NT2/D1 (cell line): Measurements from ENCODE around the gene TMED5.
"Not testable (repeated sequence)": the region's sequence is repeated elsewhere in the genome, so short reads cannot be mapped to it uniquely, and the experiment has no call there.

Experiments used
- DNase-seq: peaks from one replicate; pipeline ENCODE4 v3.0.0-alpha.2; 2011; ENCODE audit warnings: low read depth, low spot score
- H3K27me3 ChIP-seq: 2 replicates; pipeline ENCODE4 v1.6.0; 2011; ENCODE audit warnings: mild to moderate bottlenecking; ENCODE audit not compliant: insufficient read length, insufficient read depth
- H3K36me3 ChIP-seq: 2 replicates; pipeline ENCODE4 v1.6.1; 2011; ENCODE audit warnings: mild to moderate bottlenecking, low read length, mixed read lengths; ENCODE audit not compliant: insufficient read depth, insufficient read length
- H3K4me1 ChIP-seq: 2 replicates; pipeline ENCODE4 v1.5.1; 2011; ENCODE audit not compliant: insufficient read depth, insufficient read length
- H3K4me3 ChIP-seq: 2 replicates; pipeline ENCODE4 v1.5.1; 2011; ENCODE audit warnings: low read depth; ENCODE audit not compliant: insufficient read length
- H3K9ac ChIP-seq: 2 replicates; pipeline ENCODE4 v1.6.0; 2011; ENCODE audit warnings: low read depth; ENCODE audit not compliant: insufficient read length
- H3K9me3 ChIP-seq: 2 replicates; pipeline ENCODE4 v1.5.1; 2011; ENCODE audit warnings: mild to moderate bottlenecking, low read length; ENCODE audit not compliant: insufficient read depth
- SUZ12 ChIP-seq: IDR thresholded peaks from 2 replicates; pipeline ENCODE4 v1.6.1; 2011; ENCODE audit not compliant: insufficient read length, insufficient read depth; ENCODE audit errors: extremely low read depth
- YY1 ChIP-seq: IDR thresholded peaks from 2 replicates; pipeline ENCODE4 v1.6.1; 2011; ENCODE audit not compliant: insufficient read length, insufficient read depth
- ZNF274 ChIP-seq: IDR thresholded peaks from 2 replicates; pipeline ENCODE4 v1.6.1; 2011; ENCODE audit warnings: mild to moderate bottlenecking, low read depth, low read length

The TMED5 gene

GRCh38 chr1:93190432-93190831 is 10.2 kb upstream of the TMED5 start:
- no peak for DNase-seq
- Histone ChIP-seq H3K9me3 (no peaks in the 10 kb centered on the region), H3K9ac (no peak overlapping the region), H3K27me3 (no peaks in the 10 kb centered on the region), H3K36me3 (peaks cover 55% of the 10 kb centered on the region), H3K4me1 (no peaks in the 10 kb centered on the region), H3K4me3 (no peak overlapping the region)
- no peak for TF ChIP-seq SUZ12
- TF ChIP-seq YY1: no peak
- no peak for TF ChIP-seq ZNF274

- TF ChIP-seq ZNF274: no peak
- no peak for TF ChIP-seq SUZ12
- no peak for TF ChIP-seq YY1
- Histone ChIP-seq H3K9ac (no peak overlapping the region), H3K4me3 (no peak overlapping the region), H3K27me3 (no peaks in the 10 kb centered on the region), H3K9me3 (no peaks in the 10 kb centered on the region), H3K4me1 (no peaks in the 10 kb centered on the region), H3K36me3 (peaks cover 37% of the 10 kb centered on the region)
- DNase-seq: no peak
These were observed 6.5 kb upstream of the TMED5 start for GRCh38 chr1:93186667-93187066.

- no peaks in the 10 kb centered on the region for H3K4me1 ChIP-seq
- DNase-seq: peak; percentile 22
- no peaks in the 10 kb centered on the region for H3K9me3 ChIP-seq
These were observed 755 bp upstream of the TMED5 start, which contains the start of gene CCDC18 for GRCh38 chr1:93180723-93181613. Gene CCDC18 (plus strand): TSS chr1:93180724. CDS start chr1:93183362, 2,638 bp downstream.

GRCh38 chr1:93178418-93178817 is 1.8 kb downstream of the TMED5 start:
- H3K27me3 ChIP-seq: no peaks in the 10 kb centered on the region
- no peaks in the 10 kb centered on the region for H3K9me3 ChIP-seq
- peak overlapping the region; percentile 46 for H3K9ac ChIP-seq
- DNase-seq: no peak
- peaks cover 19% of the 10 kb centered on the region for H3K36me3 ChIP-seq
- H3K4me1 ChIP-seq: no peaks in the 10 kb centered on the region
- TF ChIP-seq ZNF274 (no peak), SUZ12 (no peak), YY1 (no peak)
- peak overlapping the region; percentile 98 for H3K4me3 ChIP-seq

More at GRCh38 chr1:93180723-93181613, 755 bp upstream of the TMED5 start, which contains the start of gene CCDC18:
- Histone ChIP-seq H3K36me3 (peaks cover 17% of the 10 kb centered on the region), H3K9ac (peak within 1 kb of the TSS; percentile 98), H3K27me3 (no peaks in the 10 kb centered on the region), H3K4me3 (peak within 1 kb of the TSS; percentile 98)
- no peak for TF ChIP-seq SUZ12
- no peak for TF ChIP-seq YY1
- no peak for TF ChIP-seq ZNF274

- DNase-seq: no peak
These were observed 2.2 kb downstream of the TMED5 start for GRCh38 chr1:93177991-93178390.

GRCh38 chr1:93174638-93175037 is 5.6 kb downstream of the TMED5 start:
- peaks cover 18% of the 10 kb centered on the region for H3K36me3 ChIP-seq
- not testable (repeated sequence) for H3K27me3 ChIP-seq, H3K4me3 ChIP-seq, H3K9me3 ChIP-seq, H3K4me1 ChIP-seq, DNase-seq, H3K9ac ChIP-seq

More at GRCh38 chr1:93177991-93178390, 2.2 kb downstream of the TMED5 start:
- Histone ChIP-seq H3K9me3 (no peaks in the 10 kb centered on the region), H3K4me1 (no peaks in the 10 kb centered on the region), H3K36me3 (peaks cover 19% of the 10 kb centered on the region), H3K9ac (peak overlapping the region; percentile 46), H3K27me3 (no peaks in the 10 kb centered on the region), H3K4me3 (peak overlapping the region; percentile 98)
- no peak for TF ChIP-seq YY1
- TF ChIP-seq ZNF274: no peak
- TF ChIP-seq SUZ12: no peak

- Histone ChIP-seq H3K9me3 (peaks cover 10% of the 10 kb centered on the region; the same call in 1 of the 2 replicates), H3K9ac (no peak overlapping the region), H3K4me1 (no peaks in the 10 kb centered on the region), H3K27me3 (no peaks in the 10 kb centered on the region), H3K4me3 (no peak overlapping the region), H3K36me3 (peaks cover 18% of the 10 kb centered on the region)
- no peak for DNase-seq
- no peak for TF ChIP-seq SUZ12
- TF ChIP-seq ZNF274: no peak
- TF ChIP-seq YY1: no peak
These were observed 7.4 kb downstream of the TMED5 start for GRCh38 chr1:93172778-93173177.

- no peak for DNase-seq
- Histone ChIP-seq H3K4me3 (no peak overlapping the region), H3K36me3 (peaks cover 16% of the 10 kb centered on the region), H3K4me1 (no peaks in the 10 kb centered on the region), H3K27me3 (no peaks in the 10 kb centered on the region), H3K9me3 (peaks cover 12% of the 10 kb centered on the region; the same call in 1 of the 2 replicates), H3K9ac (no peak overlapping the region)
- no peak for TF ChIP-seq ZNF274
- no peak for TF ChIP-seq YY1
- TF ChIP-seq SUZ12: no peak
These were observed 8.6 kb downstream of the TMED5 start for GRCh38 chr1:93171549-93172034.

GRCh38 chr1:93170141-93170678 is 10.0 kb downstream of the TMED5 start:
- not testable (repeated sequence) for H3K27me3 ChIP-seq, DNase-seq, H3K9ac ChIP-seq, H3K4me3 ChIP-seq, H3K36me3 ChIP-seq, H3K4me1 ChIP-seq
- peaks cover 12% of the 10 kb centered on the region; the same call in 1 of the 2 replicates for H3K9me3 ChIP-seq
